Measurements from ENCODE around the gene PPP1R7.

PPP1R7 gene

GRCh38 chr2:241133436-241133820 is 16.8 kb upstream of the PPP1R7 start:
- Histone ChIP-seq H3K4me1 (ENCODE audit: control insufficient read depth, insufficient read depth, low read length) (no peaks in the 10 kb centered on the region), H3K9me3 (ENCODE audit: control insufficient read depth, insufficient read depth, low read depth, low read length) (no peaks in the 10 kb centered on the region), H3K4me3 (ENCODE audit: low read depth, low read length) (no peak overlapping the region), H3K27ac (ENCODE audit: extremely low read depth, low read depth, low read length) (no peak overlapping the region), H3K36me3 (ENCODE audit: control insufficient read depth in 2 of 2, insufficient read depth in 1 of 2, low read length in 2 of 2) (peaks cover 0 to 85% of the 10 kb centered on the region in 2 experiments; a peak in 2 of 3 replicates)
- no peak for TF ChIP-seq ZNF701 (tag by site-specific recombination; IDR thresholded peaks at IDR 0.05)
- TF ChIP-seq ZNF843 (tag by site-specific recombination; IDR thresholded peaks at IDR 0.05): no peak
- no peak for TF ChIP-seq GLIS2 (tag by site-specific recombination; IDR thresholded peaks at IDR 0.05)
- TF ChIP-seq ZNF19 (tag by site-specific recombination; IDR thresholded peaks at IDR 0.05; ENCODE audit: low read depth): no peak
- no peak for TF ChIP-seq TRIM28 (IDR thresholded peaks at IDR 0.05; ENCODE audit: borderline replicate concordance, low read length)
- no peak for TF ChIP-seq HIC1 (tag by site-specific recombination; IDR thresholded peaks at IDR 0.05)
- TF ChIP-seq ZNF350 (tag by site-specific recombination; IDR thresholded peaks at IDR 0.05): no peak
- no peak for TF ChIP-seq ZNF558 (tag by site-specific recombination; IDR thresholded peaks at IDR 0.05)
- TF ChIP-seq ZNF140 (tag by site-specific recombination; IDR thresholded peaks at IDR 0.05): no peak
- no peak for TF ChIP-seq ATF2 (tag by site-specific recombination; IDR thresholded peaks at IDR 0.05; ENCODE audit: low read depth)
- no peak for TF ChIP-seq ZNF596 (tag by site-specific recombination; IDR thresholded peaks at IDR 0.05)
- TF ChIP-seq CTCF (tag by site-specific recombination; IDR thresholded peaks at IDR 0.05): no peak
- no peak for TF ChIP-seq ZNF449 (tag by site-specific recombination; IDR thresholded peaks at IDR 0.05)
- no peak for TF ChIP-seq ZNF585B (tag by site-specific recombination; IDR thresholded peaks at IDR 0.05)
- no peak for TF ChIP-seq ZNF48 (tag by site-specific recombination; IDR thresholded peaks at IDR 0.05)
- POLR2A ChIA-PET: no interaction called here
- CTCF ChIA-PET: no interaction called here

- Histone ChIP-seq H3K4me3 (ENCODE audit: low read depth, low read length) (no peak overlapping the region), H3K36me3 (ENCODE audit: control insufficient read depth in 2 of 2, insufficient read depth in 1 of 2, low read length in 2 of 2) (peaks cover 0 to 88% of the 10 kb centered on the region in 2 experiments; a peak in 2 of 3 replicates), H3K9me3 (ENCODE audit: control insufficient read depth, insufficient read depth, low read depth, low read length) (no peaks in the 10 kb centered on the region), H3K27ac (ENCODE audit: extremely low read depth, low read depth, low read length) (no peak overlapping the region), H3K4me1 (ENCODE audit: control insufficient read depth, insufficient read depth, low read length) (no peaks in the 10 kb centered on the region)
- TF ChIP-seq ZSCAN18 (tag by site-specific recombination; IDR thresholded peaks at IDR 0.05) (no peak), ZNF416 (tag by site-specific recombination; IDR thresholded peaks at IDR 0.05) (no peak), ZNF362 (tag by site-specific recombination; IDR thresholded peaks at IDR 0.05) (no peak), ZNF776 (tag by site-specific recombination; IDR thresholded peaks at IDR 0.05; ENCODE audit: borderline replicate concordance) (no peak), ZNF664 (tag by site-specific recombination; IDR thresholded peaks at IDR 0.05) (no peak), ZNF426 (tag by site-specific recombination; IDR thresholded peaks at IDR 0.05) (no peak), ZNF132 (tag by site-specific recombination; IDR thresholded peaks at IDR 0.05; ENCODE audit: borderline replicate concordance) (no peak), ZNF530 (tag by site-specific recombination; IDR thresholded peaks at IDR 0.05; ENCODE audit: low read depth) (no peak), ZBTB21 (tag by site-specific recombination; IDR thresholded peaks at IDR 0.05) (no peak), ZNF580 (tag by site-specific recombination; IDR thresholded peaks at IDR 0.05) (no peak), GLIS2 (tag by site-specific recombination; IDR thresholded peaks at IDR 0.05) (no peak)
- POLR2A ChIA-PET: no interaction called here
- CTCF ChIA-PET: no interaction called here
Measured at GRCh38 chr2:241134711-241135110, 15.6 kb upstream of the PPP1R7 start.
